K562 (cell line): Measurements from ENCODE around the gene DYNLL1. TPM values are rescaled to one million over a fixed set of nuclear protein-coding genes. Genes with fewer than 3 reads are reported as not detected.

Experiments used
- ARNT ChIP-seq, 2 experiments: fragments of 450-650 bp; IDR thresholded peaks; 2 replicates each; pipeline ENCODE4 v1.6.1; 2016; ENCODE audit warnings: mild to moderate bottlenecking in 1 of 2
- BRCA1 ChIP-seq, 2 experiments: fragments of 450-650 bp in 1 of 2; sonication (generic) in 1 of 2; formaldehyde crosslinking in 1 of 2; IDR thresholded peaks; 2 replicates each; pipeline versions ENCODE4 v1.5.0 to v1.6.1; 2017 to 2020; ENCODE audit warnings: mild to moderate bottlenecking in 1 of 2, missing genetic modification reagents in 1 of 2
- CBX1 ChIP-seq: sonication (generic); IDR thresholded peaks from 2 replicates; pipeline ENCODE4 v1.6.1; 2016; ENCODE audit warnings: antibody characterized with exemption, low read depth, mild to moderate bottlenecking
- FOXA3 ChIP-seq, 2 experiments: fragments of 450-650 bp in 1 of 2; sonication (generic) in 1 of 2; formaldehyde crosslinking; IDR thresholded peaks in 1 of 2; conservative IDR thresholded peaks in 1 of 2; 2 replicates each; pipeline versions ENCODE4 v1.4.0 to v1.8.0; 2020 to 2022; ENCODE audit warnings: mild to moderate bottlenecking in 2 of 2, missing genetic modification reagents in 1 of 2
- GTF2F1 ChIP-seq: IDR thresholded peaks from 2 replicates; pipeline ENCODE4 v1.6.1; 2011; ENCODE audit warnings: low read depth, low read length, improper control_type of control experiment
- HDAC3 ChIP-seq: fragments of 450-650 bp; IDR thresholded peaks from 2 replicates; pipeline ENCODE4 v1.6.1; 2018; ENCODE audit warnings: borderline replicate concordance, mild to moderate bottlenecking, moderate library complexity; ENCODE audit not compliant: partially characterized antibody
- HSF4 ChIP-seq: fragments of 250-450 bp; sonication (Bioruptor Pico); IDR thresholded peaks from 2 replicates; pipeline ENCODE4 v2.1.2; 2022; ENCODE audit warnings: mild to moderate bottlenecking, moderate library complexity, borderline replicate concordance
- JUND ChIP-seq, 2 experiments: IDR thresholded peaks; 2 replicates in 1 of 2; 3 replicates in 1 of 2; pipeline ENCODE4 v1.6.1; 2011; ENCODE audit warnings: borderline replicate concordance in 2 of 2, low read depth in 2 of 2, low read length in 2 of 2, improper control_type of control experiment in 1 of 2, missing biosample characterization in 1 of 2, missing genetic modification characterization in 1 of 2, missing genetic modification reagents in 1 of 2
- MCM7 ChIP-seq, 2 experiments: fragments of 450-650 bp; IDR thresholded peaks; 2 replicates each; pipeline ENCODE4 v1.6.1; 2016 to 2018
- MED1 ChIP-seq: sonication (generic); formaldehyde crosslinking; IDR thresholded peaks from 2 replicates; pipeline ENCODE4 v1.8.1; 2023; ENCODE audit warnings: missing genetic modification reagents, borderline replicate concordance
- MLLT1 ChIP-seq, 2 experiments: fragments of 450-650 bp; IDR thresholded peaks; 2 replicates each; pipeline ENCODE4 v1.6.1; 2016
- MTF1 ChIP-seq: fragments of 250-450 bp; sonication (Bioruptor Pico); IDR thresholded peaks from 2 replicates; pipeline ENCODE4 v1.9.0; 2021; ENCODE audit warnings: moderate library complexity, mild to moderate bottlenecking, inconsistent platforms, borderline replicate concordance
- NR1H2 ChIP-seq: sonication (generic); formaldehyde crosslinking; IDR thresholded peaks from 2 replicates; pipeline ENCODE4 v1.4.0; 2020; ENCODE audit warnings: mild to moderate bottlenecking, missing genetic modification reagents
- NUFIP1 ChIP-seq: fragments of 450-650 bp; IDR thresholded peaks from 2 replicates; pipeline ENCODE4 v1.6.1; 2018; ENCODE audit not compliant: partially characterized antibody
- RBM15 ChIP-seq: fragments of 200-400 bp; formaldehyde crosslinking; IDR thresholded peaks from 2 replicates; pipeline ENCODE4 v1.6.1; 2018; ENCODE audit warnings: mild to moderate bottlenecking, low read length, moderate library complexity; ENCODE audit not compliant: insufficient read depth
- SRSF1 ChIP-seq: fragments of 200-400 bp; formaldehyde crosslinking; IDR thresholded peaks from 2 replicates; pipeline ENCODE4 v1.6.1; 2017; ENCODE audit warnings: mild to moderate bottlenecking, low read depth, low read length, moderate library complexity
- TCFL5 ChIP-seq: fragments of 250-450 bp; sonication (Bioruptor Pico); conservative IDR thresholded peaks from 2 replicates; pipeline ENCODE4 v1.6.1; 2021; ENCODE audit warnings: mild to moderate bottlenecking, moderate library complexity, matching md5 sums
- TGIF2 ChIP-seq: sonication (generic); formaldehyde crosslinking; IDR thresholded peaks from 2 replicates; pipeline ENCODE4 v1.8.1; 2022; ENCODE audit warnings: mild to moderate bottlenecking, missing genetic modification reagents, moderate library complexity
- ZNF121 ChIP-seq: sonication (generic); formaldehyde crosslinking; conservative IDR thresholded peaks from 2 replicates; pipeline ENCODE4 v1.8.0; 2022; ENCODE audit warnings: missing genetic modification reagents
- ZNF695 ChIP-seq: fragments of 450-650 bp; formaldehyde crosslinking; IDR thresholded peaks from 2 replicates; pipeline ENCODE4 v1.4.0; 2020; ENCODE audit warnings: mild to moderate bottlenecking, moderate library complexity
- polyA plus RNA-seq, 8 experiments: library from polyadenylated mRNA; depleted of rRNA in 4 of 8; stranded (reverse) in 5 of 8; unstranded in 3 of 8; fragments of >200 nt; fragmentation: Nextera tagmentation in 2 of 8; fragmentation: Illumina TruSeq in 1 of 8; extraction: Ambion mirVana in 2 of 8; extraction: Trizol in 1 of 8; gene quantifications; 2 replicates each; pipeline versions ENCODE4 v1.2.1 to v1.2.3, GENCODE V29; 2011 to 2014; ENCODE audit warnings: inconsistent platforms in 1 of 8, missing spikeins in 1 of 8
- total RNA-seq, 7 experiments: library from RNA; depleted of rRNA in 6 of 7; stranded (reverse); fragments of >200 nt in 6 of 7; fragmentation: Illumina TruSeq in 2 of 7; extraction: Trizol in 2 of 7; gene quantifications; 2 replicates each; pipeline versions ENCODE4 v1.2.1 to v1.2.3, GENCODE V29; 2011 to 2021; ENCODE audit warnings: low replicate concordance in 1 of 7
- TF ChIP-seq, protein P1 (sequence below): fragments of 450-650 bp; IDR thresholded peaks from 2 replicates; pipeline ENCODE4 v1.6.1; 2018; ENCODE audit warnings: mild to moderate bottlenecking, low read depth; ENCODE audit not compliant: partially characterized antibody
- TF ChIP-seq, protein P2 (sequence below): fragments of 450-650 bp; IDR thresholded peaks from 2 replicates; pipeline ENCODE4 v1.6.1; 2014; ENCODE audit warnings: low read depth, mild to moderate bottlenecking, moderate library complexity, borderline replicate concordance

The DYNLL1 gene
- total and polyA plus RNA-seq, 9 of the 15 experiments (the other 6 are each of a cell fraction or from before 2014, with no cell fraction given), result 303 to 1,112 (median 468) TPM

DNA sequence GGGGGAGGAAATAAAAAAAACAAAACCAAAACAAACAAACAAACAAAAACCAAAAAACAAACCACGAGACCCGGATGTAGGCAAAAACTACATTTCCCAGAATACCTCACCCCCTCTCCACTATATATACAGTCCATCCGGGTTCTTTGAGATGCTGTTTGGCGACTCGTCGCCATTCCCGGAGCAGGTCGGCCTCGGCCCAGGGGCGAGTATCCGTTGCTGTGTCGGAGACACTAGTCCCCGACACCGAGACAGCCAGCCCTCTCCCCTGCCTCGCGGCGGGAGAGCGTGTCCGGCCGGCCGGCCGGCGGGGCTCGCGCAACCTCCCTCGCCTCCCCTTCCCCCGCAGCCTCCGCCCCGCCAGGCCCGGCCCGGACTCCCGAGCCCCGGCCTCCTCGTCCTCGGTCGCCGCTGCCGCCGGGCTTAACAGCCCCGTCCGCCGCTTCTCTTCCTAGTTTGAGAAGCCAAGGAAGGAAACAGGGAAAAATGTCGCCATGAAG, 38.3 kb downstream of the DYNLL1 start, which contains the start of gene RNF10 (continued):
- no peak for TF ChIP-seq MTF1 (CRISPR knock-in tag)
- TF ChIP-seq CBX1, result no peak
- TF ChIP-seq, protein P1, sequence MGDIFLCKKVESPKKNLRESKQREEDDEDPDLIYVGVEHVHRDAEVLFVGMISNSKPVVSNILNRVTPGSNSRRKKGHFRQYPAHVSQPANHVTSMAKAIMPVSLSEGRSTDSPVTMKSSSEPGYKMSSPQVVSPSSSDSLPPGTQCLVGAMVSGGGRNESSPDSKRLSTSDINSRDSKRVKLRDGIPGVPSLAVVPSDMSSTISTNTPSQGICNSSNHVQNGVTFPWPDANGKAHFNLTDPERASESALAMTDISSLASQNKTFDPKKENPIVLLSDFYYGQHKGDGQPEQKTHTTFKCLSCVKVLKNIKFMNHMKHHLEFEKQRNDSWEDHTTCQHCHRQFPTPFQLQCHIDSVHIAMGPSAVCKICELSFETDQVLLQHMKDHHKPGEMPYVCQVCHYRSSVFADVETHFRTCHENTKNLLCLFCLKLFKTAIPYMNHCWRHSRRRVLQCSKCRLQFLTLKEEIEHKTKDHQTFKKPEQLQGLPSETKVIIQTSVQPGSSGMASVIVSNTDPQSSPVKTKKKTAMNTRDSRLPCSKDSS, result no peak
- TF ChIP-seq MCM7 (IDR thresholded peaks at IDR 0.05), result no peak
- no peak for TF ChIP-seq SRSF1
- no peak for TF ChIP-seq ZNF695 (CRISPR knock-in tag)
- TF ChIP-seq GTF2F1, result no peak; the same call in 1 of the 2 replicates
- TF ChIP-seq MED1, result no peak
- TF ChIP-seq NR1H2 (CRISPR knock-in tag), result no peak
- TF ChIP-seq FOXA3 (CRISPR knock-in tag; conservative IDR thresholded peaks at IDR 0.05 in 1 of 2, IDR thresholded peaks at IDR 0.05 in 1 of 2), result peak in 1 of 2 experiments; percentile 53; a peak in 1 of 4 replicates
- TF ChIP-seq ARNT (IDR thresholded peaks at IDR 0.05), result 0 out of 4 replicates have a peak, but pooled peaks of 1 of the 2 experiments have one; percentile 35
- TF ChIP-seq BRCA1 (IDR thresholded peaks at IDR 0.05), result no peak
- TF ChIP-seq BRCA1 (CRISPR knock-in tag; IDR thresholded peaks at IDR 0.05), result no peak
- TF ChIP-seq MLLT1 (IDR thresholded peaks at IDR 0.05), result peak; percentile 30 to 45; a peak in 1 of 4 replicates
- TF ChIP-seq HDAC3, result no peak
- TF ChIP-seq TCFL5 (CRISPR knock-in tag), result no peak
- TF ChIP-seq JUND (IDR thresholded peaks at IDR 0.05; ENCODE audit: borderline replicate concordance, low read depth, low read length), result peak; percentile 48; the same call in 1 of the 2 replicates
- TF ChIP-seq JUND (tag; IDR thresholded peaks at IDR 0.05; ENCODE audit: borderline replicate concordance, low read depth, low read length), result no peak
- TF ChIP-seq RBM15, result no peak
- TF ChIP-seq ZNF121 (CRISPR knock-in tag), result no peak
- TF ChIP-seq, protein P2, sequence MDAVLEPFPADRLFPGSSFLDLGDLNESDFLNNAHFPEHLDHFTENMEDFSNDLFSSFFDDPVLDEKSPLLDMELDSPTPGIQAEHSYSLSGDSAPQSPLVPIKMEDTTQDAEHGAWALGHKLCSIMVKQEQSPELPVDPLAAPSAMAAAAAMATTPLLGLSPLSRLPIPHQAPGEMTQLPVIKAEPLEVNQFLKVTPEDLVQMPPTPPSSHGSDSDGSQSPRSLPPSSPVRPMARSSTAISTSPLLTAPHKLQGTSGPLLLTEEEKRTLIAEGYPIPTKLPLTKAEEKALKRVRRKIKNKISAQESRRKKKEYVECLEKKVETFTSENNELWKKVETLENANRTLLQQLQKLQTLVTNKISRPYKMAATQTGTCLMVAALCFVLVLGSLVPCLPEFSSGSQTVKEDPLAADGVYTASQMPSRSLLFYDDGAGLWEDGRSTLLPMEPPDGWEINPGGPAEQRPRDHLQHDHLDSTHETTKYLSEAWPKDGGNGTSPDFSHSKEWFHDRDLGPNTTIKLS, result peak; percentile 63
- no peak for TF ChIP-seq TGIF2 (CRISPR knock-in tag)
- TF ChIP-seq NUFIP1, result no peak
- TF ChIP-seq HSF4 (CRISPR knock-in tag), result no peak
